GM18870 (cell line): ENCODE data around the gene PTPRQ.
"Not testable (repeated sequence)": the region's sequence is repeated elsewhere in the genome, so short reads cannot be mapped to it uniquely, and the experiment has no call there.

Experiments used
- ATAC-seq: cut with Tn5 transposase; IDR thresholded peaks from one replicate; pipeline ENCODE4 v1.9.1; 2021; ENCODE audit warnings: moderate library complexity; ENCODE audit not compliant: unreplicated experiment

Gene PTPRQ

GRCh38 chr12:80469681-80470080 is 25.6 kb downstream of the PTPRQ start:
- ATAC-seq: no peak

- no peak for ATAC-seq
These were observed 26.4 kb downstream of the PTPRQ start for GRCh38 chr12:80470403-80470802.

GRCh38 chr12:80472236-80472635 is 28.2 kb downstream of the PTPRQ start:
- no peak for ATAC-seq

GRCh38 chr12:80472911-80473500 is 29.0 kb downstream of the PTPRQ start:
- ATAC-seq: no peak

GRCh38 chr12:80477521-80478145 is 33.6 kb downstream of the PTPRQ start:
- ATAC-seq: not testable (repeated sequence)

- no peak for ATAC-seq
These were observed 40.7 kb downstream of the PTPRQ start for GRCh38 chr12:80484746-80485145.

- peak; percentile 72 for ATAC-seq
These were observed 41.4 kb downstream of the PTPRQ start for GRCh38 chr12:80485222-80485987.

GRCh38 chr12:80490329-80490728 is 46.3 kb downstream of the PTPRQ start:
- ATAC-seq: no peak

GRCh38 chr12:80491166-80491565 is 47.1 kb downstream of the PTPRQ start:
- no peak for ATAC-seq

GRCh38 chr12:80493466-80493865 is 49.4 kb downstream of the PTPRQ start:
- ATAC-seq: no peak

- ATAC-seq: no peak
These were observed 50.8 kb downstream of the PTPRQ start for GRCh38 chr12:80494836-80495235.

GRCh38 chr12:80498059-80498728 is 54.2 kb downstream of the PTPRQ start:
- no peak for ATAC-seq

GRCh38 chr12:80504389-80505163 is 60.5 kb downstream of the PTPRQ start:
- peak; percentile 79 for ATAC-seq

GRCh38 chr12:80509781-80510556 is 65.9 kb downstream of the PTPRQ start:
- ATAC-seq: no peak

GRCh38 chr12:80512781-80513180 is 68.7 kb downstream of the PTPRQ start:
- ATAC-seq: no peak

GRCh38 chr12:80513211-80513610 is 69.2 kb downstream of the PTPRQ start:
- no peak for ATAC-seq

GRCh38 chr12:80517655-80518054 is 73.6 kb downstream of the PTPRQ start:
- ATAC-seq: no peak

GRCh38 chr12:80531646-80532045 is 87.6 kb downstream of the PTPRQ start:
- ATAC-seq: no peak

- no peak for ATAC-seq
These were observed 95.0 kb downstream of the PTPRQ start for GRCh38 chr12:80539029-80539428.

GRCh38 chr12:80549298-80549697 is 105.3 kb downstream of the PTPRQ start:
- ATAC-seq: no peak
